Activated CD4-positive, alpha-beta memory T cell treated with anti-CD3 and anti-CD28 coated beads for 36 hours (primary cell): ENCODE results near the gene MX1. TPM values are rescaled to one million over a fixed set of nuclear protein-coding genes. Genes with fewer than 3 reads are reported as not detected.

Experiments
- CTCF ChIA-PET: fragments of 350-600 bp; sonication (Branson Sonifier 250); formaldehyde crosslinking; loops from one replicate; lab custom pipeline; 2021; ENCODE audit warnings: antibody characterized with exemption, inconsistent platforms; lab: Charles Lee
- POLR2A ChIA-PET: fragments of 350-600 bp; sonication (Branson Sonifier 250); formaldehyde crosslinking; loops from one replicate; lab custom pipeline; 2021; ENCODE audit warnings: antibody characterized with exemption; lab: Charles Lee
- DNase-seq: peaks from one replicate; pipeline ENCODE4 v3.0.0-alpha.2; 2020
- H3K27ac Mint-ChIP-seq: one replicate; pipeline ENCODE4 v1.8.0; 2021; ENCODE audit warnings: mixed read lengths
- H3K27me3 Mint-ChIP-seq: one replicate; pipeline ENCODE4 v1.8.0; 2021; ENCODE audit warnings: mixed read lengths
- H3K36me3 Mint-ChIP-seq: one replicate; pipeline ENCODE4 v1.8.0; 2021; ENCODE audit warnings: mixed read lengths
- H3K4me1 Mint-ChIP-seq: one replicate; pipeline ENCODE4 v1.8.0; 2021; ENCODE audit warnings: low read depth, mixed read lengths
- H3K4me3 Mint-ChIP-seq: one replicate; pipeline ENCODE4 v1.8.0; 2021; ENCODE audit warnings: mild to moderate bottlenecking, mixed read lengths
- H3K9me3 Mint-ChIP-seq: one replicate; pipeline ENCODE4 v1.8.0; 2021; ENCODE audit warnings: mixed read lengths
- intact Hi-C: fragments of 100-400 bp; cut with micrococcal nuclease; formaldehyde crosslinking; loops from one replicate; pipeline ENCODE4 v1.15.1; 2023
- total RNA-seq, 2 experiments: library from RNA; stranded (reverse); gene quantifications; one replicate each; pipeline ENCODE4 v1.2.3, GENCODE V29; 2021

MX1 gene
- total RNA-seq, 2 experiments from 2014 or later: 106 TPM

DNA sequence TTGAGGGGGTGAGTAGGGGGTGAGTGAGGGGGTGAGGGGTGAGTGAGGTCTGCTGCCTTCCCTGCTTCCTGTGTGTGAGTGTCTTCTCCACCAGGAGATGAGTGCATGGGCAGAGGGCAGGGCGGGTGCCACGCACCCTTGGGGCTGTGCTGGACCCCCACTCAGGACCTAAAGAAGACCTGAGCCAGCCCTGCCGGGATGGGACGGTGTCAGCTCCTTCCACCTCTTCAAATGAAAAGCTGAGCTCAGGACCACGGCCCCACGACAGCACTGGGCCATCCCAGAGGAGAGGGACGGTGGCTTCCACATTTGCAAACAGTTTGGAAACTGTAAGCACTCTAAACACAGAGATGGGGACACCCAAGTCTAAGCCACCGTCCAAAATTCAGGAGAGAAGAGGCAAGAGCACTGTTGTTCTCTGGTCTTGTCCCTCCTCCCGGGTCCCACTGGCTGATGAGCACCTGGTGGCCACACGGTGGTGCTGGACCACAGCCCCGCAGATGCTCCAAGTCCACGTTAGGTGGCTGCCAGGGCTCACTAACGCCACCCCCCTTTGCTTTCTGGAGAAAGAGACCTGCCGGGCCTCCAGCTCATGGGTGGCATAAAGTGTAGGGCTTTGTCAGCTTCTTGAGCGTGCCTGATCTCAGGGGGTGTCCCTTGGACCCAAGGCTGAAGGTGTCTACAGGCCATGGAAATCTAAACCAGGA lies 49.8 kb downstream of the MX1 start:
- no peak overlapping the region for H3K4me3 Mint-ChIP-seq
- no peak for DNase-seq
- no peaks in the 10 kb centered on the region for H3K36me3 Mint-ChIP-seq
- no peaks in the 10 kb centered on the region for H3K4me1 Mint-ChIP-seq
- ChIA-PET CTCF (interaction anchor here (1.4 kb wide), 1 partner anchor 193 kb away, joined by 5 read pairs; no protein-coding TSS in a partner anchor), POLR2A (no interaction called here)
- no peak overlapping the region for H3K27ac Mint-ChIP-seq
- no peaks in the 10 kb centered on the region for H3K9me3 Mint-ChIP-seq
- intact Hi-C loops: no loop called here
- peaks cover 8% of the 10 kb centered on the region for H3K27me3 Mint-ChIP-seq

DNA sequence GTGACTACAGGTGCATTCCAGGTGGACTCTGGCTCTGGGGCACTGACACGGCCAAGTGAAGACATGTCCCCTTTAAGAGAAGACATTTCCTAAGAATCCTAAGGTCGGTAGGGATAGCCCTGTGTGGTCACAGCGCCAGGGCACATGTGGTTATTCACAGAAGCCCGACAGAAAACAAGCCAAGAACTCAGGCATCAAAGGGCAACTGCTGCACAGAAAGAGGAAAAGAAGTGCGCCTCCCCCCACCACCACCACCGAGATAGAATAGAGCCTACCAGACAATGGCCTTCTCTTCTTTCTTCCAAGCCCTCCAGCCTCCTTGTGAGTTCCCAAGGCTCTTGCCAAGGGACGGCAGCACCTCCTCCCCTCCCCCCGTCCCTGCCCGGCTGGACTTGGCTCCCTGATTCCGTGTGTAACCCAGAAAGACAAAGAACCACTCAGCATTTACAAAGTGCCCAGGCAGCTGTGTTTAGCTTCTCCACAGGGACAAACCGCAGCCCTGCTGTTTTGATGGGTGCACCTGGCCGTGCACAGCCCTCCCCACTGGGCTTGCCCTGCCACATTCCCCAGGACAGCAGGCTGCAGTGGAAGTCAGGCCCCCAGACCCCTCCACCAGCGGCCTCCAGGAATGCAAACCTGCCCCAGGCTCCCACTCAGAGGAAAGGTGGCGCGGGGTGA lies 51.7 kb downstream of the MX1 start:
- H3K4me1 Mint-ChIP-seq: no peaks in the 10 kb centered on the region
- DNase-seq: no peak
- H3K27me3 Mint-ChIP-seq: peaks cover 11% of the 10 kb centered on the region
- no peak overlapping the region for H3K4me3 Mint-ChIP-seq
- intact Hi-C loops: no loop called here
- H3K36me3 Mint-ChIP-seq: no peaks in the 10 kb centered on the region
- ChIA-PET CTCF (no interaction called here), POLR2A (no interaction called here)
- no peaks in the 10 kb centered on the region for H3K9me3 Mint-ChIP-seq
- no peak overlapping the region for H3K27ac Mint-ChIP-seq

DNA sequence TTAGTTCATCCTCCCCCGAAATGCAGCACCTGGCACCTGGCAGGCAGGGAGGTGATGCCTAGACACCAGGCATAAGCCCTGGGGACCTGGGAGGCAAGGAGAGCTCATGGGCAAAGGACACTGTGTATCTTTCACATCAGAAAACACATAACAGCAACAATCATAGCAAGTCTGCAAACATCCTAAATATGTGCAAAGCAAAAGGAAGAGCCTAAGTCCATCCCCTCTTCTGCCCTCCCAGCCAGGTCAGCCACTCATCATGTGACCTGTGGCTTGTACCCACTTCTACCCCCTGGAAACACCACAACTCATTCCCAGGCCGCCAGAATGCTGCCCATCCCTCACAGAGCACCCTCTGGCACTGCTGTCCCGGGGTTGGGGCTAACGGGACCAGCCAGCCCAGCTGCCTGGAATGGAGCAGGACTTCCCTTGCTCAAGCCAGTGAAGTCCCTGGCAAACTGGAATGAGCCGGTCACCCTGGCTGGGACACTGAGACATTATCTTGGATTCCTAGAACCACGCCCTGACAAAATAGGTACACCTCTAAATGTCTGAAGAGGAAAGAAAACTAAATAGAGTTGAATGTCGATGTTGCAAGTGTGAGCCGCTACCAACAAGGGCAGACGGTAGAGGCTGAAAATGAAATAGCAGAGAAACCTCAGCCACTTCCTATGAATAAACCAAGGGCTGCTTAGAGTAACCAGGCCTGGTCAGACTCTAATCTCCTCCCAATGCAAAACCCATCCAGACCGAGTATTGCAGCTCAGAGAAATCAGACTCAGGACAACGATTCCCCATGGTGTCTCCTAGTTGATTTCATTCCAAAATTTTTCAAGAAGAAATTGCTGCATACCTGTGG lies 52.5 kb downstream of the MX1 start:
- Mint-ChIP-seq H3K4me3 (no peak overlapping the region), H3K27me3 (peaks cover 11% of the 10 kb centered on the region), H3K9me3 (no peaks in the 10 kb centered on the region), H3K4me1 (no peaks in the 10 kb centered on the region), H3K27ac (no peak overlapping the region), H3K36me3 (no peaks in the 10 kb centered on the region)
- ChIA-PET CTCF (no interaction called here), POLR2A (no interaction called here)
- no peak for DNase-seq
- intact Hi-C loops: no loop called here

DNA sequence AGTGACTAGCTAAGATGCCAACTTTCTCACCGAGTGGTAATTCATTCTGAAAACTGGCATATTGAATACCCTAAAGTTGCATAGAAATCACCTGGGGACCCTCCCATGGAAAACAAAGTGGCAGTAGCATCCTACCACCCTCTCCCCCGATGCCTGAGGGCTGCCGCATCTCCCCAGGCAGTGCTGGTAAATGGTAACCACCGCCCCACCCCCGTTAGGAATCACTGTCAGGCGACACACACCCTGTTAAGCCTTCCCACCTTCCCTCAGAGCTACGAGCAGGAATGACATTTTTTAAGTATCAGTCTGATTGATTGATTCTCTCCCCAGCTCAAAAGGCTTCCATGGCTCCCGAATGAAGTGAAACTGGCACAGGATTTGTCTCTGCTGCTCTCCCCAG lies 53.6 kb downstream of the MX1 start:
- intact Hi-C loops: no loop called here
- DNase-seq: no peak
- Mint-ChIP-seq H3K4me1 (no peaks in the 10 kb centered on the region), H3K27ac (no peak overlapping the region), H3K9me3 (no peaks in the 10 kb centered on the region), H3K4me3 (no peak overlapping the region), H3K36me3 (no peaks in the 10 kb centered on the region), H3K27me3 (peaks cover 13% of the 10 kb centered on the region)
- POLR2A ChIA-PET: no interaction called here
- CTCF ChIA-PET: no interaction called here

DNA sequence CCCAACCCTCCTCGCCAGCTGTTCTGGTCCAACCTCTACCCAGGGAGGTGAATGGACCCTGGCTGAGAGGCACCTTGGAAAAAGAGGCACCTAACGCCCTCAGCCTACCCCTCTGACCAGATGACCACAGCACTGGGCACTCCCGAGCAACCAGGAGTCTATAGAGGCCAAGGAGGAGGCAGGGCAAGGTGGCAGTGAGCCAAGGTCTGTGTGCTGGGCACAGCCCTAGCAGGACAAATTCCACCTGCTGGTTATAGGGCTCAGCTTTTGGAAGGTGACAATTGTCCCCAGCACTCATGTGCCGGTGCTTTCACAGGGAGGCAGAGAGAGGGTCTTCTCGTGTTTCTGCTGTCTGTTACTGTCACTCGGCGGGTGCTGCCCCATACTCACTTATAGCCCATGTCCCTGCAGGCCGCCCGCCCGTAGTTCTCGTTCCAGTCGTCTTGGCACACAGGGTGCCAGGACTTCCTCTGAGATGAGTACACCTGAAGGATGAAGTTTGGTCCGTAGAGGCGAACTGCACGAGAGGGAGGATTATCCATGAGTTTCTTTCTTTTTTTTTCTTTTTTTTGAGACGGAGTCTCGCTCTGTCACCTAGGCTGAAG lies 54.1 kb downstream of the MX1 start:
- Mint-ChIP-seq H3K4me3 (no peak overlapping the region), H3K27ac (no peak overlapping the region), H3K9me3 (no peaks in the 10 kb centered on the region), H3K27me3 (peaks cover 13% of the 10 kb centered on the region), H3K36me3 (no peaks in the 10 kb centered on the region), H3K4me1 (no peaks in the 10 kb centered on the region)
- DNase-seq: no peak
- POLR2A ChIA-PET: no interaction called here
- intact Hi-C loops: no loop called here
- CTCF ChIA-PET: no interaction called here

DNA sequence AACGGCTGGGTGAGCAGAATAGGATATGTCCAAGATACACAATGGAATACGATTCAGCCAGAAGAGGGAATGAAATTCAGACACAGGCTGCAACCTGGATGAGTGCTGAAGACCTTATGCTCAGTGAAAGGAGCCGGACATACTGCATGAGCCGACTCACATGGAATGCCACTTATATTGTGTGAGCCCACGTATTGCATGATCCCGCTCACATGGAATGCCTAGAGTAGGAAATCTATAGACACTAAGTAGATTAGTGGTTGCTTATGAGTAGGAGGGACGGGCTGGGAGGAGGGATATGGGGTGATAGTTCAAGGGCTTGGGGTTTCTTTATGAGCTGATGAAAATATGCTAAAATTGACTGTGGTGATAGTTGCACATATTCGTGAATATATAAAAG lies 55.2 kb downstream of the MX1 start:
- no peaks in the 10 kb centered on the region for H3K36me3 Mint-ChIP-seq
- DNase-seq: no peak
- H3K4me1 Mint-ChIP-seq: no peaks in the 10 kb centered on the region
- ChIA-PET CTCF (interaction anchor here (1.8 kb wide), 1 partner anchor 198 kb away, joined by 5 read pairs; no protein-coding TSS in a partner anchor), POLR2A (no interaction called here)
- peaks cover 13% of the 10 kb centered on the region for H3K27me3 Mint-ChIP-seq
- no peak overlapping the region for H3K4me3 Mint-ChIP-seq
- intact Hi-C loops: no loop called here
- no peaks in the 10 kb centered on the region for H3K9me3 Mint-ChIP-seq
- H3K27ac Mint-ChIP-seq: no peak overlapping the region

DNA sequence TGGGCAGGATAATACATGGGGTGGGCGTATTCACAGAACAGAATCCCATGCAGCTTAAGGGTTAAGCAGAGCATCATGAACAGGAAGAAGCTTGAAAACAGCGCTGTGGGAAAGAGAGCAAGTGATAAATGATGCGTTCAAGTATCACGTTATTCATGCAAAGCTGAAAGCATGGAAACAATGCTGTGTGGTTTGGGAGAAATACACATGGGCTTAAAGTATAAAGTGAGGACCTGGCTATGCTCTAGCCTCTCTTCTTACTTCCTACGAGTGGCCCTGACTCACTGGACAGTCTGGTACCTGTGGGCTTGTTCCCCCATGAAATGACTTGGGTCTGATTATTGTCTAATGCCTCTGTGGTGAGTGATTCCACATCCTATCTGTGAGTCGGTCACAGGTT lies 56.3 kb downstream of the MX1 start:
- CTCF ChIA-PET: interaction anchor here (1.8 kb wide), 1 partner anchor 199 kb away, joined by 5 read pairs; no protein-coding TSS in a partner anchor
- Mint-ChIP-seq H3K4me3 (no peak overlapping the region), H3K9me3 (no peaks in the 10 kb centered on the region), H3K27ac (no peak overlapping the region), H3K36me3 (no peaks in the 10 kb centered on the region), H3K4me1 (no peaks in the 10 kb centered on the region), H3K27me3 (peaks cover 23% of the 10 kb centered on the region)
- no peak for DNase-seq
- POLR2A ChIA-PET: no interaction called here
- intact Hi-C loops: no loop called here

DNA sequence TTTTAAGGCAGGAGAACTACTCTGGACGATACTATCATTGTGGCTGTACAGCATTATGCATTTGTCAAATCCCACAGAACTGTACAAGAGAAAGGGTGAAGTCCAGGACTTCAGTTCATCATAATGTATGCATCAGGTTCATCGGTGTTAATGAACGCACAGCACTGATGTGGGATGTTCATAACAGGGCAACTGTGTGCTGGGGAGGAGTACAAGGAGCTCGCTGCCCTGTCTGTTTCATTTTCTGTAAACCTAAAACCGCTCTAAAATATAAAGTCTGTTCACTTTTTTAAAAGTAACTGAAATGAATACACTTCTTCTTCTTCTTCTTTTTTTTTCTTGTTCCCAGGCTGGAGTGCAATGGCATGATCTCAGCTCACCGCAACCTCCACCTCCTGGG lies 56.9 kb downstream of the MX1 start:
- intact Hi-C loops: no loop called here
- Mint-ChIP-seq H3K4me3 (no peak overlapping the region), H3K9me3 (no peaks in the 10 kb centered on the region), H3K36me3 (no peaks in the 10 kb centered on the region), H3K27me3 (peaks cover 17% of the 10 kb centered on the region), H3K4me1 (no peaks in the 10 kb centered on the region), H3K27ac (no peak overlapping the region)
- CTCF ChIA-PET: interaction anchor here (1.8 kb wide), 1 partner anchor 200 kb away, joined by 5 read pairs; no protein-coding TSS in a partner anchor
- POLR2A ChIA-PET: no interaction called here
- DNase-seq: no peak

DNA sequence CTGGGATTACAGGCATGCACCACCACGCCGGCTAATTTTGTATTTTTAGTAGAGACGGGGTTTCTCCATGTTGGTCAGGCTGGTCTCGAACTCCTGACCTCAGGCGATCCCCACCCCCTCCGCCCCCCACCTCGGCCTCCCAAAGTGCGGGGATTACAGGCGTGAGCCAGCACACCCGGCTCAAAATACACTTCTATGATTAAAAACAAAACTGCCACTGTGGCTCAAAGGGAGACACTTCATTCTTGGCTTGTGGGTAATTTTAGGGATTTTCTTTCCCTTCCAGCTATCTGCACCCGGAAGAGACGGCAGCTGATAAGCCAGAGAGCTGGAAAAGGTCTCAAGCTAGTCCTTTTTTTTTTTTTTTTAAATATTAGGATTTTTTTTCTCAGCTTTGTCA lies 57.4 kb downstream of the MX1 start:
- Mint-ChIP-seq H3K4me1 (no peaks in the 10 kb centered on the region), H3K36me3 (no peaks in the 10 kb centered on the region), H3K9me3 (no peaks in the 10 kb centered on the region), H3K27me3 (peaks cover 17% of the 10 kb centered on the region), H3K4me3 (no peak overlapping the region), H3K27ac (no peak overlapping the region)
- CTCF ChIA-PET: interaction anchor here (0.6 kb wide), 1 partner anchor 415 kb away, joined by 3 read pairs; no protein-coding TSS in a partner anchor
- no peak for DNase-seq
- POLR2A ChIA-PET: no interaction called here
- intact Hi-C loops: no loop called here

DNA sequence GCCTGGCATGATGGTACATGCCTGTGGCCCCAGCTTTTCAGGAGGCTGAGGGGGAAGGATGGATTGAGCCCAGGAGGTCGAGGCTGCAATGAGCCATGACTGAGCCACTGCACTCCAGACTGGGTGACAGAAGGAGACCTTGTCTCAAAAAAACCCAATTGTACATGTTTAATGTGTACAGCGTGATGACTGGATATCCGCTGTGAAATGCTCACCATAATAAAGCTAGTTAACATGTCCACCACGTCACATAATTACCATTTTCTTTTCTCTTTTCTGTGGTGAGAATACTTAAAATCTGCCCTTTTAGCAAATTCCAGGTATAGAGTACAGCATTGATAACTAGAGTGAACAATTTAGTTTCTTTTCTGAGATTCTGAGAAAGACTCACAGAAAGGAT lies 57.9 kb downstream of the MX1 start:
- no peak overlapping the region for H3K27ac Mint-ChIP-seq
- no peaks in the 10 kb centered on the region for H3K36me3 Mint-ChIP-seq
- no peaks in the 10 kb centered on the region for H3K4me1 Mint-ChIP-seq
- H3K9me3 Mint-ChIP-seq: no peaks in the 10 kb centered on the region
- peaks cover 17% of the 10 kb centered on the region for H3K27me3 Mint-ChIP-seq
- intact Hi-C loops: no loop called here
- CTCF ChIA-PET: interaction anchor here (0.6 kb wide), 1 partner anchor 415 kb away, joined by 3 read pairs; no protein-coding TSS in a partner anchor
- no peak overlapping the region for H3K4me3 Mint-ChIP-seq
- POLR2A ChIA-PET: no interaction called here
- DNase-seq: no peak

DNA sequence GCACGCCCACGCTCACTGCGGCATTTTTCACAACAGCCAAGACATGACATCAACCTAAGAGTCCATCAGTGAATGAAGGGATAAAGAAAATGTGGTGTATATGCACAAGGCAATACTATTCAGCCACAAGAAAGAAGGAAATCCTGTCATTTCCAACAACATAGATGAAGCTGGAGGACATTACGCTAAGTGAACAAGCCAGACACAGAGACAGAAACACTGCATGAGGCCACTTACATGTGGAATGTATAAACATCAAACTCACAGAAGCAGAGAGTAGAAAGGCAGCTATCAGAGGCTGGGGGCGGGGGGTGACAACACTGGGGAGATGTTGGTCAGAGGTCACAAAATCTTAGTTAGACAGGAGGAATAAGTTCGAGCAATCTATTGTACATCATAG lies 61.0 kb downstream of the MX1 start:
- H3K4me1 Mint-ChIP-seq: no peaks in the 10 kb centered on the region
- H3K27me3 Mint-ChIP-seq: peaks cover 18% of the 10 kb centered on the region
- POLR2A ChIA-PET: no interaction called here
- DNase-seq: no peak
- no peak overlapping the region for H3K27ac Mint-ChIP-seq
- intact Hi-C loops: no loop called here
- H3K9me3 Mint-ChIP-seq: no peaks in the 10 kb centered on the region
- no peaks in the 10 kb centered on the region for H3K36me3 Mint-ChIP-seq
- no peak overlapping the region for H3K4me3 Mint-ChIP-seq
- CTCF ChIA-PET: interaction anchor here (1.0 kb wide), 1 partner anchor 203 kb away, joined by 4 read pairs; no protein-coding TSS in a partner anchor

DNA sequence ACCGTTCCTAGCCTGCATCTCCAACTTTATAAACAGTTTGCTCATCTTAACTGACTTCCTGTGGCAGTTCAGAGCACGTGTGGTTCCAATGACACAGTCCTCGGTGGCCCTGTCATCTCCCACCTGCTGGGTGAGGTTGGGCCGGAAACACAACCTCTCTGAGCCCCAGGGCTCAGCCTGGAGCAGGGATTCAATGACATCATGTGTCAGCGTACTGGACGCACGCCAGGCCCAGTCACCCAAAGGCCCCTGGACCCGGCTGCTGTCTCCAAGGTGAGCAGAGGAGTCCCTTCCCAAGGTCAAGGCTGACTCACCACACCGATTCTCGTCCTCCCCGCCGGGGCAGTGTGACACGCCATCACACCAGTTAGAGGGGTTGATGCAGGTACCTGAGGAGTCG lies 62.0 kb downstream of the MX1 start:
- H3K4me1 Mint-ChIP-seq: no peaks in the 10 kb centered on the region
- no peak overlapping the region for H3K4me3 Mint-ChIP-seq
- no peaks in the 10 kb centered on the region for H3K9me3 Mint-ChIP-seq
- ChIA-PET POLR2A (no interaction called here), CTCF (interaction anchor here (1.0 kb wide), 1 partner anchor 204 kb away, joined by 4 read pairs; no protein-coding TSS in a partner anchor)
- DNase-seq: no peak
- H3K27ac Mint-ChIP-seq: no peak overlapping the region
- no peaks in the 10 kb centered on the region for H3K36me3 Mint-ChIP-seq
- H3K27me3 Mint-ChIP-seq: peaks cover 17% of the 10 kb centered on the region
- intact Hi-C loops: no loop called here
